GM04504 (cell line): ENCODE measurements around the gene ZNF341.
"Not testable (repeated sequence)": the region's sequence is repeated elsewhere in the genome, so short reads cannot be mapped to it uniquely, and the experiment has no call there.

Source experiments
- DNase-seq: peaks from one replicate; pipeline ENCODE4 v3.0.0-alpha.2; 2012; ENCODE audit warnings: low read depth

Gene ZNF341

DNA sequence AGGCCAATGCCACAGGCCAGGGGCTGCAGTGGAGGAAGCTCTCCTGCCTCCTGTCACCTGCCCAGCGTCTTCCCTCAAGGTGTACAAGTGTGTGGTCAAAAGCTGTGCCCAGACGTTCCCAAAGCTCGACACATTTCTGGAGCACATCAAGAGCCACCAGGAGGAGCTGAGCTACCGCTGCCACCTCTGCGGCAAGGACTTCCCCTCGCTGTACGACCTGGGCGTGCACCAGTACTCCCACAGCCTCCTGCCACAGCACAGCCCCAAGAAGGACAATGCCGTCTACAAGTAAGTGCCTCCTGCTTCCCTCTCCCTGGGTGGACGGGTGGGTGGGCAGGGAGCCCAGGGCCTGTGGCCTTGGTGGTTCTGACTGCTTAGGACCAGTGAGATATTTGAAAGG lies 38.2 kb downstream of the ZNF341 start:
- DNase-seq, result no peak

DNA sequence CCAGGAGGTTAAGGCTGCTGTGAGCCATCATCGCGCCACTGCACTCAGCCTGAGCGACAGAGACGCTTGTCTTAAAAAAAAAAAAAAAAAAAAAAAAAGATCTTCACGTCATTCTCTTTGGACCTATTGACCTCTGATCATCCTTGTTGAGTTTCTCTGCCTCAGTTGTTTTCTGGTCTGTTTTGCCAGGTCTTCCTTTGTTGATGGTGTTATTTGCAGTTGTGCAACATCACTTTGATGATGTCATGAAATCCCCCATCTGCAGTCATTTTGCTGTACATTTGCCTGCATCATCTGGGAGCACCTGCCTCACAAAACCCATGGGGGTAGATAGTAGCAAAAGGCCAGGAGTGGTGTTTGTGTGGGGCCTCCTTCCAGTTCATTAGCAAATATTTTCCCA lies 40.1 kb downstream of the ZNF341 start:
- no peak for DNase-seq

DNA sequence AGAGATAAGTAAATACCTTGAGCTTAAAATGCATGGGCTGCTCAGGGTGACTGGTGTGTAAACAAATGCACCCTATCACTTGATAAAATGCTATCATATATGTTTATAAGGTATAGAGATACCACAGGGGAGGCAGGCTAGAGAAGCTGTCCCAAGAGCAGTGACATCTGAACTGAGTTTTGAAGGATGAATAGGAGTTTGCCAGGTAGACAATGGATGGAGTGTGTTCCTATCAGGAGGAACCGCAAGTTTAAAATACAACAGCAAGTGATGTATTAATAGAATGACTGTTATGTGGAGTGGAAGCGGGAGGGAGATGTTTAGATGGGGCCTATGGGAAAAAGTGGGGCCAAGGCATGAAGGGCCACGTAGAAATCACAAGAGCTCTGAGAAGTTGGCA lies 40.6 kb downstream of the ZNF341 start:
- no peak for DNase-seq

DNA sequence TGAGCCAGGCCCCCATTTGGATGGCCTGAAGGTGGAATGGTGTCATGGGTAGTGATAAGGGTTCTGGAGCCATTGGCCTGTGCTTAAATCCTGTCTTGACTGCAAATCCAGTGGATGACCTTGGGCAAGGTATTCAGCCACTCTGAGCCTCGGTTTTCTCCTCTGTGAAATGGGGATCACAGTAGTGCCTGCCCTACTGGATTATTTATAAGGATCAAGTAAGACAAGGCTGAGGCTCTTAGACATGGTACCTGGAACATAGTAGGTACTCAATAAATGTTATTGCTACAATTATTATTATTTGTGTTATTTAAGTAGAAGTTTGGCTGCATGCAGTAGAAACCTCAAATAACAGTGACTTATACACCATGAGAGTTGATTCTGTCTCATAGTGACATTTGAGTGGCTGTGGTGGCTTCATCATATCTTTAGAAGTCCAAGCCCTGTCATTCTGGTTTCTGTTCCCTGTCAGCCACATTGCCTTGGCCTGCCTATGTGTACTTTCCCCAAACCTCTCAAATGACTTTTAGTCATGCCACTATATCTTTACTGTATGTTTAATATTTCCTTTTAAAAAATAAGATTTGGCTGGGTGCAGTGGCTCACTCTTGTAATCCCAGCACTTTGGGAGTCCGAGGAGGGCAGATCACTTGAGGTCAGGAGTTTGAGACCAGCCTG lies 41.8 kb downstream of the ZNF341 start:
- no peak for DNase-seq

DNA sequence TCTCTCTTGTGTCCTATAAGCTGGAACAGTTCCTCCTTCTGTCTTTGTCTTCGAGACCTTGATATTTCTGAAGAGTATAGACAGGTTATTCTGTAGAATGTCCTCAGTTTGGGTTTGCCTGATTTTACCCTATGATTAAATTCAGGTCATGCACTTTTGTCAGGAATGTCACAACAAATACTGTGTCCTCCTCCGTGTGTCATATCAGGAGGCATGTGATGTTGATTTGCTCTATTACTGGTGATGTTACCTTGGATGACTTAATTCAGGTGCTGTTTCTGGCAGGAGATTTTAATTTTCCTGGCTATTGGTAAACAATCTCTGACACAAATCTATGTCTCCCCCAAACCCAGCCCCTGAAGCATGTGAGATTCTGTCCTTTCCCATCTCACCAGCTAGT lies 46.0 kb downstream of the ZNF341 start:
- DNase-seq, result no peak

DNA sequence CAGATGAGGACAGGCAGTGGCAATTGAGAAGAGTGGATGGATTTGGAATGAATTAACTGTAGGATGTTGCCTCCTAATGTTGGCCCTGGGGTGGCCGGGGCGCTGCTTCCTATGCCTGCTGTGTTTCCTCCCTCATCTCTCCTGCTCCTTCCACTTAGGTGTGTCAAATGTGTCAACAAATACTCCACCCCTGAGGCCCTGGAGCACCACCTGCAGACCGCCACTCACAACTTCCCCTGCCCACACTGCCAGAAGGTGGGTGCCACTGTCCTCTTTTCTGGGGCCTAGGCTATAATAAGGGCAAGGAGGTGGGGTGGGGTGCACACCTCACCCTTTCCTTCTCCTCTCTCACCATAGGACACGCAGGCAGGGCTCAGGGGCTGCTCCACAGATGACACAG lies 49.3 kb downstream of the ZNF341 start:
- DNase-seq, result no peak

DNA sequence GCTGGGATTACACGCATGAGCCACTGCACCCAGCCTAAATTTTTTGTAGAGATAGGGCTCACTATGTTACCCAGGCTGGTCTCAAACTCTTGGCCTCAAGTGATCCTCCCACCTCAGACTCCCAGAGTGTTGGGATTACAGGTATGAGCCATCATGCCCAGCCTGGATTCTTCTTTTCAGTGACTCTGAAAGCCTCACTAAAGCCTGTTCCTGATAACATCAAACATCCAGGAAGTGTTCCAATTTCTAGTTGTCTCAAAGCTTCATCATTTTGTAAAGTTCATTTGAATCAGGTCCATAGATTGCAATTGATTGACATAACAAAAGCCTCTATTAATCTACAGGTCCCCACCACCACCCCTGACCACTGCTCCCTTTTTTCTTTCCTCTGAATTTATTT lies 50.1 kb downstream of the ZNF341 start:
- DNase-seq, result no peak

DNA sequence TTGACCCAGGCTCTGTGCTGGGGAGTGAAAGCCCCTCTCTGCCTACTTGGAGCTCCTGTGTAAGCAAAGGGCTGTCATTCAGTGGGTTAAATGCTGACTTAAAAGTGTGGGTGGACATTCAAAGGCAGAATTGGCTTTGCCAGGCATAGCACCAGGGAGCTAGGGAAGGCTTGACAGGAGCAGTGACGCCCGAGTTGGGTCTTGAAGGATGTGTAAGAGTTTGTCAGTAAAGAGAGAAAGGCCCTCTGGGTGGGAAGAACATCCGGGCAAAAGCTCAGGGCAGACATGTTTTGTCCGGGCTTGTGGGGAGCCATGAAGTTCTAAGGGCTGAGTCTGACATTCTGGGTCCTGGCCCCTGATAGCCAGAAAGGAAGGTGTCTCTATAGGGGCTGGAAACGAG lies 51.5 kb downstream of the ZNF341 start:
- DNase-seq, result no peak

DNA sequence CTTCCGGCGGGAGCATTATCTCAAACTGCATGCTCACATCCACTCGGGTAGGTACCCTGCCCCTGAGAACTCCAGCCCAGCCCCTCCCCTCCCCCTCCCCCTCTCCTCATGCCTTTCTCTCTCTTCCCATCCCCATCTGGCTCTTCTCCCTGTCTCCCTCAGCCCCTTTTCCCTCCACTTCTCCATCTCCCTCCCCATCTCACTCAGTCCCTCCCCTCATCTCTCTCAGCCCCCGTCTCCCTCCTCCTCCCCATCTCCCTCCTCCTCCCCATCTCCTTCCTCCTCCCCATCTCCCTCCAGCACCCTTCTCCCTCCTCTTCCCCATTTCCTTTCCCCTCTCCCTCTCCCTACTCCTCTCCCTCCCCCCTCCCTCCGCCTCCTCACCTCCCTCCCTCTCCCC lies 52.0 kb downstream of the ZNF341 start:
- DNase-seq, result no peak

DNA sequence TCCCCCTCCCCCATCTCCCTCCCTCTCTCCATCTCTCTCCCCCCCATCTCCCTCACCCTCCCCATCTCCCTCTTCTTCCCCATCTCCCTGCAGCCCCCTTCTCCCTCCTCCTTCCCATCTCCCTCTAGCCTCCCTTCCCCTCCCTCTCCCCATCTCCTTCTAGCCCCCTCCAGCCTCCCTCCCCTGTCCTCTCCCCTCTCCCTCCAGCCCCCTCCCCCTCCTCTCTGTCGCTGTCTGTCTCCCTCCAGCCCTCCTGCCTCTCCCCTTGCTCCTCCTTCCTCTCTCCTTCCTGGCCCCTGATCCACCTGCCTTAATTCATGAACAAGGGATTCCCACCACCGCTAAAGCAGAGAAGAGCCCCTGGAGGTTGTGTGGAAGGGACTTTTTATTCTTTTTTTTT lies 52.4 kb downstream of the ZNF341 start:
- no peak for DNase-seq

DNA sequence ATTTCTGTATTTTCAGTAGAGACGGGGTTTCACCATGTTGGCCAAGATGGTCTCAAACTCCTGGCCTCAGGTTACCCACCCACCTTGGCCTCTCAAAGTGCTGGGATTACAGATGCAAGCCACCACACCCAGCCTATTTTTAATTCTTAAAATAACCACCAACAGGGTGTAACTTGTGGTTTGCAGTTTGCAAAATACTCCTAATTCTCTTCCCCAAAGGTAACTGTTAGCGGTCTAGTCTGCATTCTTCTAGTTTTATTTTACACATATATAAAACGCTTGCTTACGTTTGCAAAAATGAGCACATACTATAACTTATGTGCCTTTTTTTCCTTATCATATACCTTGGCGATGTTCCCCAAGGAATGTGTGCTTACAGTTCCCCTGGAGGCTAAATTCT lies 53.7 kb downstream of the ZNF341 start:
- DNase-seq, result no peak

DNA sequence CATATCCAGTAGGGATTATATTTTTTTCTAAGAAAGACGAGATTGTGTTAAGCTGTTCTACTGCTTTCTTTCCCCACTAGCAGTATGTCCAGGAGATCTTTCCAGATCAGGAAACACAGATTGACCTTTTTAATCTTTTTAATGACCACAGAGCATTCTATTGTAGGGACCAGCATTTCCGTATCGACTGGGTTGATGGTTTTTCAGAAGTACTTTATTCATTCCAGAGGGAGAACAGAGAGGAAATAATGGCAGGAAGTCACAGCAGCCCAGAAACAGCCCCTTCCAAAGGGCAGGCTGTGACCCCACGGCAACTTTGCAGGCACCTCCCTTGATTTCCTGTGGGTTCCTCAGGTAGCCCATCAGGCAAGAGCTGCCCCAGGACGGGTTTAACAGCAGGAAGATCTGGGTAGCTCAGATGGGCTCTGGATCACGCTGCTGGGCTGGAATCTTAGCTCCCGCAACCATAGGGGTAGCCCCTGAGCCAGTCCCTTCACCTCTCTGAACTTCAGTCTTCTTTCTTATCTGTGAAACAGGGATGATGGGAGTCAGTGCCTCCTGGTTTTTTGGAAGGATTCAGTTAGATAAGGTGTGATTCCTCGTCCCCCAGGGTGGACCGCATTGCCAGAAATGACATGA lies 55.6 kb downstream of the ZNF341 start:
- no peak for DNase-seq

DNA sequence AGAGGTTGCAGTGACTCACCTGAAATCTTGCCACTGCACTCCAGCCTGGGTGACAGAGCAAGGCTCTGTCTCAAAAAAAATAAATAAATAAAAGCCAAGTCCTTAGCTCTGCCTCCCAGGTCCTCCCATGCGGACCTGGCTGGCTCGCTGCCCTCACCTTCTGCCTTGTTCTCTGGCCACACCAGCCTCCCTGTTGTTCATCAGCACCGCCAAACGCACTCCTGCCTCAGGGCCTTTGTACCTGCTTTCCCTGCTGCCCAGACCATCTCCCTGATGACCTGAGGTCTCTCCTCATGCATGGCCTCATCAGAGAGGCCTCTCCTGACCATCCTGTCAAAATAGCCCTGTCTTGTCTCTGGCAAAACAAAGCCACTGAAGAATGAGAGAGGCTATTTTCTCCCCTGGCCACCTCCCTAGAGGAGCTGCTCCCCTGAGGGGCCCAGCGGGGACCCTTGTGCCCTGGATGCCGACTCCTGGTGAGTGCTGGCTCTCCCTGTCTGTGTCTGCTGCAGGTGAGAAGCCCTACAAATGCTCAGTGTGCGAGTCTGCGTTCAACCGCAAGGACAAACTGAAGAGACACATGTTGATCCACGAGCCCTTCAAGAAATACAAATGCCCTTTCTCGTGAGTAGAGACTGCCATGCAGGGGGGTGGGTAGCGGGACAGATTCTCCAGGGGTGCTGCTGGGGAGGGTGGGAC lies 56.7 kb downstream of the ZNF341 start:
- DNase-seq, result no peak

DNA sequence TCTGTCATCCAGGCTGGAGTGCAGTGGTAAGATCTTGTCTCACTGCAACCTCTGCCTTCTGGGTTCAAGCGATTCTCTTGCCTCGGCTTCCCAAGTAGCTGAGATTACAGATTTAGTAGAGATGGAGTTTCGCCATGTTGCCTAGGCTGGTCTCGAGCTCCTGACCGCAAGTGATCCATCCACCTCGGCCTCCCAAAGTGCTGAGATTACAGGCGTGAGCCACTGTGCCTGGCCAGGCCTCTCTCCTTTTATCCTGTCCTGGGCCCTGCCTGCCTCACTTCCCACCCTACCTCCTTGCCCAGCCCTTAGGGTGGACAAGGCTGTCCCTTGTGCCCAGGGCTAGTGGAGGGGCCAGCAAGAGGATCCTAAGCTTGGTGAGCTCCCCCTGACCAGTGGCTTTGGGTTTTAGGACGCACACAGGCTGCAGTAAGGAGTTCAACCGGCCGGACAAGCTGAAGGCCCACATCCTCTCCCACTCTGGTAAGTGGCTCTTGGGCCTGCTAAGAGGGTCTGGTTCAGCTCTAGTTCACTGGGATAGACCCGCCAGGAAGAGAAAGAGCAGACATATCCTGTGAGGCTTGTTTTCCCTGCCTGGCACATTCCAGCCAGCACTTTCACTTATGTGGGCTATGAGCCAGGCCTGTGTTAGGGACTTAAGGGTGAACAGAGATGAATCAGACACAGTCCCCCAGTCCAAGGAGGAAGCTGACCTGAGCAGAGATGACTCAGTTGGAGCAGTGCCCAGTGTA lies 57.5 kb downstream of the ZNF341 start:
- peak; percentile 76 for DNase-seq

DNA sequence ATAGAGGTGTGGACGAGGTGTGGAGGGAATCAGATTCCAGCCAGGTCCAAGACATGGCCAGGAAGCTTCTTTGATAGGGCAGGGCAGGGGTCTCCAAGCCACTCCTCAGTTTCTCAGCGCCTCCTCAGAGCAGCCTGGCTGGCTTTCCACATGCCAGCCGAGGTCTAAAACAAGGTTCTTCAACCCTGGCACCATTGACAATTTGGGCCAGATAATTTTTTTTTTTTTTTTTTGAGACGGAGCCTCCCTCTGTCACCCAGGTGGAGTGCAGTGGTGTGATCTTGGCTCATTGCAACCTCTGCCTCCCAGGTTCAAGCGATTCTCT lies 58.0 kb downstream of the ZNF341 start:
- no peak for DNase-seq

DNA sequence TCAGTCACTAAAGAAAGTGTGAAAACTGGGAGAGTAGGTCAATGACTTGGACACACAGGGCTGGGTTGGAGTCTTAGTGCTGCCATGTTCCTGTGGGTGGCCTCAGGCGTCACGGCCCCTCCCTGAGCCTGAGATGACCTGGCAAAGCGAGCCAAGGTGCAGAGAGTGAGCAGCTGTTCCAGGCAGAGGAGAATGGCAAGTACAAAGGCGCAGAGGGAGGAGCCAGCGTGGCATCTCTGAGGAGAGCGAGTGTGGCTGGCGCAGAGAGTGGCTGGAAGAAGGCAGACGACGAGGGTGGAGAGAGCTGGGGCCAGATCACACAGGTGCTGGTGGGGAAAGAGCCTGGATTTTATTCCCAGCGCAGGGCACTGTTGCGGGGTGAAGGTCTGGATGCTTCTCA lies 58.8 kb downstream of the ZNF341 start:
- no peak for DNase-seq

DNA sequence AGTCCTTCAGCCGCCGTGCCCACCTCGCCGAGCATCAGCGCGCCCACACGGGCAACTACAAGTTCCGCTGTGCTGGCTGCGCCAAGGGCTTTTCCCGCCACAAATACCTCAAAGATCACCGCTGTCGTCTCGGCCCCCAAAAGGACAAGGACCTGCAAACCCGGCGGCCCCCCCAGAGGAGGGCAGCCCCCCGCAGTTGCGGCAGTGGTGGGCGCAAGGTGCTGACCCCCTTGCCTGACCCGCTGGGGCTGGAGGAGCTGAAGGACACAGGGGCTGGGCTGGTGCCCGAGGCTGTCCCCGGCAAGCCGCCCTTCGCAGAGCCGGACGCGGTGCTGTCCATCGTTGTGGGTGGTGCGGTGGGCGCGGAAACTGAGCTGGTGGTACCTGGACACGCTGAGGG lies 59.2 kb downstream of the ZNF341 start:
- DNase-seq, result no peak

DNA sequence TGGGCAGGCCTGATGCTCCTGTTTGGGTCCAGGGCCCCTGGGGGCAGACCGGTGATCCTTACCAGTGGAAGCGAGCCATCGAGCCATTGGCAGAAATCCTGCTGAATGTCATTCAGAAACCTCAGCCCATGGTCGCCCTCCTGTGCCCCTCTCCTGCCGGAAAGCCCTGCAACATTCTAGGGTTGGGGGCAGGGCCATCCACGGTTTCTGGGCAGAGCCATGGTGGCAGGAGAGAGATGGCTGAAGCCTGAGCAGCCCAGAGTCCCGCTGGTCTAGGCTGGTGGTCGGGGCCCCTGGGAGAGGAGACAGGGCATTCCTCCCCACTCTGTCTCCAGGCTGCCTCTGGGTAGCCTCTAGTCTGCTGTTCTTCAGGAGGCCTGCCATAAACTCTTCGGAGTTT lies 59.7 kb downstream of the ZNF341 start:
- no peak for DNase-seq

DNA sequence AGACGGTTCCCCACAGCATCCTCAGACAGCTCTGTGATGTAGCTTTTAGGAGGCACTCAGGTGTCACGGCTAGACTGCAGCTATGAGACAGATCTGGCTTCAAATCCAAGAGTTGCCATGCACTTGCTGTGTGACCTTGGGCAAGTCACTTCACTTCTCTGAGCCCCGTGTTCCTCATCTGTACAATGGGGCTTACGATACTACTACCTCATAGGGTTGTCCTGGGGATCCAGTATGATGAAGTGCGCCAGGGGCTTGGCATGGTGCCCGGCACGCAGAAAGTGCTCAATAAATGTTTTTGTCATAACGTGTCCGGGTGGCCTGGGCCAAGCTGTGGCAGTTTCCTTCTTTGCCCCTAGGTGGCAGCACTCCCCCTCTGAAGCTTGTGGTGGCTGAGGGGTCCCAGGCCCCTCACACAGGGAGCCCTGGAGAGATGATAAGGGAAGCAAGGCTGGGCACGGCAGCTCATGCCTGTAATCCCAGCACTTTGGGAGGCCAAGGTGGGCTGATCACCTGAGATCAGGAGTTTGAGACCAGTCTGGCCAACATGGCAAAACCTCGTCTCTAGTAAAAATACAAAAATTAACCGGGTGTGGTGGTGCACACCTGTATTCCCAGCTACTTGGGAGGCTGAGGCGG lies 60.3 kb downstream of the ZNF341 start:
- no peak for DNase-seq

DNA sequence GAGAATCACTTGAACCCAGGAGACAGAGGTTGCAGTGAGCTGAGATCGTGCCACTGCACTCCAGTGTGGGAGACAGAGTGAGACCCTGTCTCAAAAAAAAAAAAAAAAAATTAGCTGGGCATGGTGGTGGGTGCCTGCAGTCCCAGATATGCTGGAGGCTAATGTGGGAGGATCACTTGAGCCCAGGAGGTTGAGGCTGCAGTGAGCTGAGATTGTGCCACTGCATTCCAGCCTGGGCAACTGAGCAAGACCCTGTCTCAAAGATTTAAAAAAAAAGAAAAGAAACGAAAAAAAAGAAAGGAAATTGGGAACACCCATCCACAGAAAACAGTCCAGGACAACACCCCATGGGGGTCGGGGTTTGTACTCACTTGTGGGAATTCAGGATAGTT lies 60.8 kb downstream of the ZNF341 start:
- DNase-seq, result not testable (repeated sequence)

DNA sequence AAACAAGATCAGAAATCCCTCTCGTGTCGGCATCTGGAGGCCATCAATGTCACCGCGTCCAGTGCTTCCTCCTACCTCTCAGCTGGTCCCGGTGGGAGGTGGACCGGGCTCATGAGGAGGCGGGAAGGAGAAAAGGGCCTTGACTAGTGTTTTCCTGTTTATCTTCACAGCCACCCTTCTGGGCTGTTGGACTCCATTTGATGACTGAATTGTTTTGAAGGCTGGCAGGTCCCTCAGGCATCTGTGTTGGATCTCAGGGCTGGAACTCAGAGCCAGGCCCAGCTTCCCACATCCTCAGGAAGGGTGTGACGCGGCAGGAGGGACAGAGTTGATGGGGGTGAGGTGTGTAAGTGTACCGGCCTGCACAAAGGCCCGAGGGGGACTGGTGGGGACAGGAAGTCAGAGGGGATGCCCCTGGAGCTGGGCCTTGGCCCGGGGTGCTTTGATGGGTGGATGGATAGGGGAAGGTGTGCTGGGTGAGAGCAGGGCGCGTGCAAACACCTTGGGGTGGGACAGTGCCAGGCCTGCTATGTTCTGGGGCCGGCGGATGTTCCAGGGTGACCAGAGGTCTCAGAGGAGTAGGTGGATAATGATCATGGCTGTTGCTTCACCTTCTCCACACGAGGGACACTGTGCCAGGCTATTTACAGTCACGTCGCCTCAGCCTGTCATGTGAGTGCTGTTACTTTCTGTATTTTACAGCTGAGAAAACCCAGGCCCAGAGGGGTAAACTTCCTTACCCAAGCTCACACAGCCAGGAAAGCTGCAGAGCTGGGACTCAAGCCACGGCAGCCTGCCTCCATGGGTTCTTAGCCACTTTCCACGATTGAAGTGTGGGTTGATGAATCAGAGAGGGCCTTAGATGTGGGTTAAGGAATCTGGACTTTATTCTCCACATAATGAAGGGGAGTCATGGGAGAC lies 61.5 kb downstream of the ZNF341 start:
- DNase-seq, result no peak
